Natural killer cell treated with Interleukin-12 subunit alpha and Interleukin-12 subunit beta and Interleukin-15 and Interleukin-18, amount 100 ng/mL, for 72 hours (primary cell): ENCODE data around the gene GAS6. TPM values are rescaled to one million over a fixed set of nuclear protein-coding genes. Genes with fewer than 3 reads are reported as not detected.
A peak's percentile ranks its signal among the peaks of the same experiment; 100 is the strongest.

Source experiments
- ATAC-seq, 2 donors: fragments of 150-1000 bp; cut with Tn5 transposase in 1 of 2; sonication (Bioruptor Pico), chemical (Tn5 transposase) in 1 of 2; 2 replicates each; pipeline ENCODE4 v1.10.0; 2021
- DNase-seq: peaks from one replicate; pipeline ENCODE4 v3.0.0; 2022; ENCODE audit warnings: low spot score
- H3K27ac Mint-ChIP-seq, 2 donors: 1 replicate in 1 of 2; 2 replicates in 1 of 2; pipeline ENCODE4 v1.8.0; 2022; ENCODE audit warnings: mixed read lengths in 2 of 2, mild to moderate bottlenecking in 1 of 2, moderate library complexity in 1 of 2
- H3K27me3 Mint-ChIP-seq, 2 donors: 1 replicate in 1 of 2; 2 replicates in 1 of 2; pipeline ENCODE4 v1.8.0; 2022; ENCODE audit warnings: mixed read lengths in 2 of 2
- H3K36me3 Mint-ChIP-seq: one replicate; pipeline ENCODE4 v1.8.0; 2022; ENCODE audit warnings: mixed read lengths
- H3K4me1 Mint-ChIP-seq, 2 donors: 1 replicate in 1 of 2; 2 replicates in 1 of 2; pipeline ENCODE4 v1.8.0; 2022; ENCODE audit warnings: low read depth in 2 of 2, mixed read lengths in 2 of 2, mild to moderate bottlenecking in 1 of 2
- H3K4me3 Mint-ChIP-seq: one replicate; pipeline ENCODE4 v1.8.0; 2022; ENCODE audit warnings: mixed read lengths
- H3K9me3 Mint-ChIP-seq: 2 replicates; pipeline ENCODE4 v1.8.0; 2022; ENCODE audit warnings: mixed read lengths
- total RNA-seq, 2 donors: library from RNA; stranded (reverse); gene quantifications; one replicate each; pipeline ENCODE4 v1.2.3, GENCODE V29; 2022

The GAS6 gene
- total RNA-seq, 2 donors from 2014 or later = 0.45 TPM; not detected in 1

GRCh38 chr13:113774177-113775107 lies 89.4 kb downstream of the GAS6 start:
- Mint-ChIP-seq H3K4me3 (no peak overlapping the region), H3K4me1 (peaks cover 7 to 10% of the 10 kb centered on the region in 2 donors), H3K9me3 (peaks cover 5% of the 10 kb centered on the region), H3K36me3 (no peaks in the 10 kb centered on the region), H3K27me3 (peaks cover 10 to 15% of the 10 kb centered on the region in 2 donors), H3K27ac (no peak overlapping the region)
- no peak for ATAC-seq
- DNase-seq = no peak

- peak overlapping the region; percentile 30 to 37 for H3K27ac Mint-ChIP-seq
- peaks cover 7 to 10% of the 10 kb centered on the region in 2 donors for H3K4me1 Mint-ChIP-seq
- H3K36me3 Mint-ChIP-seq = no peaks in the 10 kb centered on the region
- H3K9me3 Mint-ChIP-seq = peaks cover 5% of the 10 kb centered on the region
- H3K27me3 Mint-ChIP-seq = peaks cover 6% of the 10 kb centered on the region in 2 donors
- ATAC-seq (peak; percentile 66 to 83), DNase-seq (no peak)
- H3K4me3 Mint-ChIP-seq = peak overlapping the region; percentile 56
Measured at GRCh38 chr13:113771709-113772331, 92.1 kb downstream of the GAS6 start.

- Mint-ChIP-seq H3K27ac (no peak overlapping the region), H3K36me3 (no peaks in the 10 kb centered on the region), H3K4me3 (no peak overlapping the region), H3K9me3 (peaks cover 5% of the 10 kb centered on the region), H3K4me1 (peaks cover 7 to 10% of the 10 kb centered on the region in 2 donors), H3K27me3 (peaks cover 6% of the 10 kb centered on the region in 2 donors)
- no peak for ATAC-seq
- no peak for DNase-seq
Measured at GRCh38 chr13:113770937-113771336, 92.9 kb downstream of the GAS6 start.

Other genes with a start within 250 kb of the GAS6 start
- gene ATP4B, start 205.9 kb downstream of the GAS6 start, total RNA-seq = not detected
- under 1 TPM in 1 of 2 donors, not detected in 1; 0.14 TPM for gene GRK1, start 196.9 kb downstream of the GAS6 start, total RNA-seq
- 1 to 10 TPM; 1.3 to 2.2 TPM for gene TMEM255B, start 104.8 kb downstream of the GAS6 start, total RNA-seq
- gene C13orf46, start 110.0 kb upstream of the GAS6 start, total RNA-seq = 1 to 10 TPM in 1 of 2 donors, under 1 TPM in 1; 0.64 to 1.4 TPM